Uterus (tissue), 4 donors: ENCODE measurements around the gene ABCF2. TPM values are rescaled to one million over a fixed set of nuclear protein-coding genes. Genes with fewer than 3 reads are reported as not detected.

ENCODE experiments used
- DNase-seq, 2 donors: peaks; one replicate each; pipeline ENCODE4 v3.0.0-alpha.2; 2019 to 2020
- H3K27ac ChIP-seq, 2 donors: fragments of 200-600 bp; sonication (generic); 1 replicate in 1 of 2; 2 replicates in 1 of 2; pipeline ENCODE4 v1.5.1; 2016 to 2018
- H3K27me3 ChIP-seq, 2 donors: fragments of 200-600 bp; sonication (generic); one replicate each; pipeline ENCODE4 v1.5.1; 2018 to 2019; ENCODE audit warnings: control low read depth in 1 of 2
- H3K36me3 ChIP-seq, 2 donors: fragments of 200-600 bp; sonication (generic); one replicate each; pipeline ENCODE4 v1.5.1; 2019; ENCODE audit warnings: control low read depth in 1 of 2
- H3K4me1 ChIP-seq, 2 donors: fragments of 200-600 bp; sonication (generic); one replicate each; pipeline ENCODE4 v1.5.1; 2018 to 2019; ENCODE audit warnings: control low read depth in 1 of 2
- H3K4me3 ChIP-seq, 2 donors: fragments of 200-600 bp; sonication (generic); 1 replicate in 1 of 2; 2 replicates in 1 of 2; pipeline ENCODE4 v1.5.1; 2018 to 2019; ENCODE audit warnings: mild to moderate bottlenecking in 1 of 2
- H3K9me3 ChIP-seq, 2 donors: fragments of 200-600 bp; sonication (generic); one replicate each; pipeline ENCODE4 v1.5.1; 2019; ENCODE audit warnings: control low read depth in 1 of 2
- POLR2A ChIP-seq, 2 donors: fragments of 450-650 bp; IDR thresholded peaks; one replicate each; pipeline ENCODE4 v1.6.1; 2016; ENCODE audit warnings: antibody characterized with exemption in 2 of 2, mild to moderate bottlenecking in 1 of 2, moderate library complexity in 1 of 2
- intact Hi-C: fragments of 100-400 bp; cut with DNase I; formaldehyde crosslinking; loops from one replicate; pipeline ENCODE4 v1.15.1; 2023; ENCODE audit warnings: low total_unique reads
- total RNA-seq, 4 donors: library from RNA; depleted of rRNA in 3 of 4; stranded (reverse); fragments of >200 nt in 3 of 4; gene quantifications; one replicate each; pipeline versions ENCODE4 v1.1.0 to v1.2.4, GENCODE V29; 2014 to 2023
- TF ChIP-seq, protein P1 (sequence below), 4 experiments: fragments of 200-600 bp in 2 of 4; fragments of 450-650 bp in 2 of 4; sonication (generic) in 2 of 4; IDR thresholded peaks; one replicate each; pipeline ENCODE4 v1.5.1; 2016 to 2019; ENCODE audit warnings: antibody characterized with exemption in 4 of 4, mild to moderate bottlenecking in 2 of 4, moderate library complexity in 1 of 4
- donor health status: DM: yes; HTN: yes; CAD: no.

The ABCF2 gene
- total RNA-seq, 4 donors from 2014 or later: 6.8 to 39.2 (median 37.7) TPM

DNA sequence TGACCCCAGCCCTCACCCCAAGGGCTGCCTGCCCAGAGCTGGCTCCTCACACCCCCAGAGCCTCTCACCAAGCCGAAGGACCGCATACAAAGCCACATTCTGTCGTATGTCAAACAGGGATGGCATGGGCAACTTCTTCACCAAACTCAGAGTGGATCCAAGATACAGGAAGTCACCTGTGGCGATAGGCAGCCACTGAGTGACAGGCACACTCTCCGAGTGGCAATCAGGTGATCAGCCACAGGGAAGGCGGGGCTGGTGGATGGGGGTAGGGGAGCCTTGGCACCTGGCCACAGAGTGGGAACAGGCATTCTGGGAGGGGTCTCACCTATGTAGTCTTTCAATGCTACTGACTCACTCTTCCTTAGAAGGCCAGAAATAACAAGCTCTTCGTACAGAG lies 32.8 kb downstream of the ABCF2 start:
- Histone ChIP-seq H3K27ac (no peak overlapping the region), H3K9me3 (no peaks in the 10 kb centered on the region), H3K27me3 (no peaks in the 10 kb centered on the region), H3K4me3 (no peak overlapping the region), H3K36me3 (no peaks in the 10 kb centered on the region), H3K4me1 (no peaks in the 10 kb centered on the region)
- DNase-seq: no peak
- no peak for TF ChIP-seq POLR2A (IDR thresholded peaks at IDR 0.05)
- TF ChIP-seq, protein P1, sequence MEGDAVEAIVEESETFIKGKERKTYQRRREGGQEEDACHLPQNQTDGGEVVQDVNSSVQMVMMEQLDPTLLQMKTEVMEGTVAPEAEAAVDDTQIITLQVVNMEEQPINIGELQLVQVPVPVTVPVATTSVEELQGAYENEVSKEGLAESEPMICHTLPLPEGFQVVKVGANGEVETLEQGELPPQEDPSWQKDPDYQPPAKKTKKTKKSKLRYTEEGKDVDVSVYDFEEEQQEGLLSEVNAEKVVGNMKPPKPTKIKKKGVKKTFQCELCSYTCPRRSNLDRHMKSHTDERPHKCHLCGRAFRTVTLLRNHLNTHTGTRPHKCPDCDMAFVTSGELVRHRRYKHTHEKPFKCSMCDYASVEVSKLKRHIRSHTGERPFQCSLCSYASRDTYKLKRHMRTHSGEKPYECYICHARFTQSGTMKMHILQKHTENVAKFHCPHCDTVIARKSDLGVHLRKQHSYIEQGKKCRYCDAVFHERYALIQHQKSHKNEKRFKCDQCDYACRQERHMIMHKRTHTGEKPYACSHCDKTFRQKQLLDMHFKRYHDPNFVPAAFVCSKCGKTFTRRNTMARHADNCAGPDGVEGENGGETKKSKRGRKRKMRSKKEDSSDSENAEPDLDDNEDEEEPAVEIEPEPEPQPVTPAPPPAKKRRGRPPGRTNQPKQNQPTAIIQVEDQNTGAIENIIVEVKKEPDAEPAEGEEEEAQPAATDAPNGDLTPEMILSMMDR (IDR thresholded peaks at IDR 0.05): no peak
- intact Hi-C loops: loop anchor here (10.0 kb wide), 1 partner anchor 49 kb away; no protein-coding TSS in a partner anchor

DNA sequence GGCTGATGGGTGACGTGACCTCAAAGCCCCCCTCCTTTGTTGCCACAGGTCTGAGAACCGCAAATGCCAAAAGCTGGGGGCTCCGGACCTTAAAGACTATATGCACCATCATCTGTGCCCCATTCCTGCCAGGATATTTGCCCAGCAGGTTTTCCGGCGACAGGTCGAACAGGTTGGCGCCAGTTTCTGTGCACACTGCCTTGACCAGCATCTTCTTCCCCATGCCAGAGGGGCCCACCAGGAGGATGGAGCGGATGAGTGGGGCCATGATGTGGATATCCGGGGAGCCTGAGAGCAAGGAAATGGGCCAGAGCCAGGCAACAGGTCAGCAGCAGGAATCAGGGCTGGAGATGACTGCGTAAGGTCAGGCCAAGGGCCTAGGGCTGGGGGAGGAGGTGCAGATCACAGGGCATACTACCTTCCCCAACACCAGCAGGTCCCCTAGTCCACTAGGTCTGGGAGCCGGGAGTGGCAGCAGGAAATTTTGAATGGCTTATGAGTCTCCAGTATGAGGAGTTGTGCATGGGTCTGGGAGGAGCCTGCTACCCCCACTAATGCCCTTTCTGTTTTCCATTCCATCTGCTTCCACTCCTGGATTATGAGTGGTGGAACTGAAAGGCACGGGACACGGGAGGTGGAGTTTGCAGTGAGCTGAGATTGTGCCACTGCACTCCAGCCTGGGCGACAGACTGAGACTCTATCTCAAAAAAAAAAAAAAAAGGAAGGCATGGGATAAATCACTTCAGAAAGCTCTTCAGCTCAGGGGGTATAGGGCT lies 33.6 kb downstream of the ABCF2 start:
- TF ChIP-seq POLR2A (IDR thresholded peaks at IDR 0.05): no peak
- TF ChIP-seq, protein P1 (IDR thresholded peaks at IDR 0.05): no peak
- H3K27ac ChIP-seq: no peak overlapping the region
- no peak overlapping the region for H3K4me3 ChIP-seq
- DNase-seq: no peak
- H3K27me3 ChIP-seq: no peaks in the 10 kb centered on the region
- H3K9me3 ChIP-seq: no peaks in the 10 kb centered on the region
- no peaks in the 10 kb centered on the region for H3K36me3 ChIP-seq
- H3K4me1 ChIP-seq: no peaks in the 10 kb centered on the region
- intact Hi-C loops: loop anchor here (10.0 kb wide), 1 partner anchor 49 kb away; no protein-coding TSS in a partner anchor

DNA sequence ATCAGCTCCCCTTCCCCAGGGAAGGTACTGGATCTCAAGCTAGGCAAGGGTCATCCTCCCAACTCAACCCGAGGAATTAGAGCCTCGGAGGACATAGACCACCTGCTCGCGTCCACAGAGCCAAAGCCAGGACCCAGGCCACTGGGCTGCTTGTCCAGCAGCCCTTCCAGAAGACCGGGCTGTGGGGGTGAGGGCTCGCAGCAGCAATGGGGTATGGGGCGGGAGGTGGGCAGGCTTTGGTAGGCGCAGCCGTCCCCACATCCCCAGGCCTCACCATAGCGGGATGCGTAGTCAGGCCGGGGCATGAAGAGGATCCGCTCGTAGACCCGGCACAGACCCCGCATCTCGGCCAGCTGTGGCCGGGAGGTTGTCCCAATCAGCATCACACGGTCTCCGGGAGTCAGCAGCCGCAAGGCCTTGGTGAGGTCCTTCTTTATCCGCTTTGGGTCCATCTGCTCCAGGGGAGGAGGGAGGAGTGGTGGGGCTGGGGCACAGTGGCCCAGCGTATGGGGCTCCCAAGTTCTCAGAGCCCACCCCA lies 34.9 kb downstream of the ABCF2 start:
- no peaks in the 10 kb centered on the region for H3K27me3 ChIP-seq
- intact Hi-C loops: loop anchor here (10.0 kb wide), 1 partner anchor 47 kb away; no protein-coding TSS in a partner anchor
- no peaks in the 10 kb centered on the region for H3K4me1 ChIP-seq
- no peaks in the 10 kb centered on the region for H3K9me3 ChIP-seq
- no peak overlapping the region for H3K4me3 ChIP-seq
- no peak for DNase-seq
- no peaks in the 10 kb centered on the region for H3K36me3 ChIP-seq
- TF ChIP-seq POLR2A (IDR thresholded peaks at IDR 0.05): no peak
- TF ChIP-seq, protein P1 (IDR thresholded peaks at IDR 0.05): no peak
- H3K27ac ChIP-seq: no peak overlapping the region

DNA sequence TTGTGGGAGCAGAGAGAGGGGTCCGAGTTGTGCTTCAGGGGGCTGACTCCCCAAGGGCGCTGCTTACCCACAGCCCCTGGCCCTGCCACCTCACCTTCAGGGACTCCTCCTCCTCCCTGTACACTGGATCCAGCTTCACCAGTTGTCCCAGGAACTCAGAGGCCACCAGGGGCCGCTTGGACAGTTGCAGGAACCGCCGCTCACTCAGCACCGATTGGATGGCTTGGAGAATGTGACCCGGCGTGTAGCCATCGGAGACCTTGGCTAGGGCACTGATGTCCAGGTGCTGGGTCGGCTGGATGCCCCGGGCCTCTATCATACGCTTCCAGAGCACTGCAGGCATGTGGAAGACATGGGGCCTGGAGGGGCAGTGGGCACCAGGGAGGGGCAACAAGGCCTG lies 35.5 kb downstream of the ABCF2 start:
- Histone ChIP-seq H3K4me3 (no peak overlapping the region), H3K27me3 (no peaks in the 10 kb centered on the region), H3K36me3 (no peaks in the 10 kb centered on the region), H3K27ac (no peak overlapping the region), H3K9me3 (no peaks in the 10 kb centered on the region), H3K4me1 (no peaks in the 10 kb centered on the region)
- no peak for DNase-seq
- TF ChIP-seq, protein P1 (IDR thresholded peaks at IDR 0.05): no peak
- TF ChIP-seq POLR2A (IDR thresholded peaks at IDR 0.05): no peak
- intact Hi-C loops: loop anchor here (10.0 kb wide), 1 partner anchor 47 kb away; no protein-coding TSS in a partner anchor

DNA sequence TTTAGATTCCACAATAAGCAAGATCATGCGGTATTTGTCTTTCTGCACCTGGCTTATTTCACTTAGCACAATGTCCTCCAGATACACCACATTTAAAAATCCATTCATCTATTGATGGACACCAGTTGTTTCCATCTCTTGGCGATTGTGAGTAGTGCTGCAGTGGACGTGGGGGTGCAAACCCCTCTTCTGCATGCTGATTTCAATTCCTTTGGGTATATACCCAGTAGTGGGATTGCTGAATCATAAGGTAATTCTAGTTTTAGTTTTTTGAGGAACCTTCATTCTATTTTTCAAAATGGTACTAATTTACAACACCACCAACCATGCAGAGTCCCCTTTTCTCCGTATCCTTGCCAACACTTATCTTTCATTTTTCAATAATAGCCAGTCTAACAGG lies 38.0 kb downstream of the ABCF2 start:
- H3K27ac ChIP-seq: no peak overlapping the region
- H3K4me1 ChIP-seq: no peaks in the 10 kb centered on the region
- intact Hi-C loops: no loop called here
- TF ChIP-seq POLR2A (IDR thresholded peaks at IDR 0.05): no peak
- TF ChIP-seq, protein P1 (IDR thresholded peaks at IDR 0.05): no peak
- H3K27me3 ChIP-seq: no peaks in the 10 kb centered on the region
- no peak for DNase-seq
- no peaks in the 10 kb centered on the region for H3K36me3 ChIP-seq
- no peak overlapping the region for H3K4me3 ChIP-seq
- no peaks in the 10 kb centered on the region for H3K9me3 ChIP-seq
